Tibial nerve (tissue), 4 donors: Measurements from ENCODE around the gene PLA2G2E.
"Not testable (repeated sequence)": the region's sequence is repeated elsewhere in the genome, so short reads cannot be mapped to it uniquely, and the experiment has no call there.

Experiments used
- EP300 ChIP-seq, 2 donors: sonication (generic); formaldehyde crosslinking; IDR thresholded peaks; one replicate each; pipeline ENCODE4 v1.6.1; 2017; ENCODE audit warnings: antibody characterized with exemption in 2 of 2, mild to moderate bottlenecking in 1 of 2
- TF ChIP-seq, protein P1 (sequence below), 5 experiments: fragments of 200-600 bp in 3 of 5; fragments of 450-650 bp in 2 of 5; sonication (generic) in 3 of 5; IDR thresholded peaks; one replicate each; pipeline ENCODE4 v1.5.1; 2016 to 2019; ENCODE audit warnings: antibody characterized with exemption in 5 of 5, mild to moderate bottlenecking in 3 of 5, moderate library complexity in 2 of 5

DNA sequence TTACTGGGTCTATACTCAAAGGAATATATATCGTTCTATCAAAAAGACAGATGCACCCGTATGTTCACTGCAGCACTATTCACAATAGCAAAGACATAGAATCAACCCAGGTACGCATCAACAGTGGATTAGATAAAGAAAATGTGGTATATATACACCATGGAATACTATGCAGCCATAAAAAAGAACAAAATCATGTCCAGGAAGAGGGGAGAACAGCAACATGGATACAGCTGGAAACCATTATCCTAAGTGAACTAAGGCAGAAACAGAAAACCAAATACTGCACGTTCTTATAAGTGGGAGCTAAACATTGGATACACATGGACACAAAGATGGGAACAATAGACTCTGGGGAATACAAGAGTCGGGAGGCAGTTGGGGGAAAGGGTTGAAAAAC, 42.6 kb downstream of the PLA2G2E start:
- not testable (repeated sequence) for TF ChIP-seq EP300 (IDR thresholded peaks at IDR 0.05)
- TF ChIP-seq, protein P1, sequence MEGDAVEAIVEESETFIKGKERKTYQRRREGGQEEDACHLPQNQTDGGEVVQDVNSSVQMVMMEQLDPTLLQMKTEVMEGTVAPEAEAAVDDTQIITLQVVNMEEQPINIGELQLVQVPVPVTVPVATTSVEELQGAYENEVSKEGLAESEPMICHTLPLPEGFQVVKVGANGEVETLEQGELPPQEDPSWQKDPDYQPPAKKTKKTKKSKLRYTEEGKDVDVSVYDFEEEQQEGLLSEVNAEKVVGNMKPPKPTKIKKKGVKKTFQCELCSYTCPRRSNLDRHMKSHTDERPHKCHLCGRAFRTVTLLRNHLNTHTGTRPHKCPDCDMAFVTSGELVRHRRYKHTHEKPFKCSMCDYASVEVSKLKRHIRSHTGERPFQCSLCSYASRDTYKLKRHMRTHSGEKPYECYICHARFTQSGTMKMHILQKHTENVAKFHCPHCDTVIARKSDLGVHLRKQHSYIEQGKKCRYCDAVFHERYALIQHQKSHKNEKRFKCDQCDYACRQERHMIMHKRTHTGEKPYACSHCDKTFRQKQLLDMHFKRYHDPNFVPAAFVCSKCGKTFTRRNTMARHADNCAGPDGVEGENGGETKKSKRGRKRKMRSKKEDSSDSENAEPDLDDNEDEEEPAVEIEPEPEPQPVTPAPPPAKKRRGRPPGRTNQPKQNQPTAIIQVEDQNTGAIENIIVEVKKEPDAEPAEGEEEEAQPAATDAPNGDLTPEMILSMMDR (IDR thresholded peaks at IDR 0.05): not testable (repeated sequence)
